Upper lobe of right lung (tissue), 1 donor: ENCODE measurements around the gene SIT1. TPM values are rescaled to one million over a fixed set of nuclear protein-coding genes. Genes with fewer than 3 reads are reported as not detected.

Experiments used
- ATAC-seq: fragments of 200-7000 bp; cut with Tn5 transposase; one replicate; pipeline ENCODE4 v1.9.1; 2020; ENCODE audit warnings: mild to moderate bottlenecking, moderate library complexity
- DNase-seq: peaks from one replicate; pipeline ENCODE4 v3.0.0-alpha.2; 2020
- H3K27ac ChIP-seq: fragments of 200-600 bp; one replicate; pipeline ENCODE4 v1.8.0; 2022
- H3K27me3 ChIP-seq: fragments of 200-600 bp; one replicate; pipeline ENCODE4 v1.8.0; 2022; ENCODE audit warnings: mild to moderate bottlenecking
- H3K36me3 ChIP-seq: fragments of 200-600 bp; one replicate; pipeline ENCODE4 v1.8.0; 2022
- H3K4me1 ChIP-seq: fragments of 200-600 bp; one replicate; pipeline ENCODE4 v1.8.0; 2022
- H3K4me3 ChIP-seq: fragments of 200-600 bp; one replicate; pipeline ENCODE4 v1.8.0; 2022; ENCODE audit warnings: mild to moderate bottlenecking
- H3K9me3 ChIP-seq: fragments of 200-600 bp; one replicate; pipeline ENCODE4 v1.8.0; 2022
- CTCF ChIP-seq: fragments of 200-600 bp; IDR thresholded peaks from one replicate; pipeline ENCODE4 v1.8.0; 2022; ENCODE audit warnings: antibody characterized with exemption
- intact Hi-C: fragments of 100-400 bp; cut with DNase I; formaldehyde crosslinking; loops from one replicate; pipeline ENCODE4 v1.11.0; 2022
- total RNA-seq: library from RNA; stranded (reverse); fragmentation: NEBNext Ultra II Directional; extraction: Animal tissue kit (Norgen Biotek cat#: 25700); gene quantifications from one replicate; pipeline ENCODE4 v1.2.1, GENCODE V29; 2021
- donor health status: DM: no; HTN: yes; CAD: no; lungs with severe emphysema.

SIT1 gene
- total RNA-seq, 1 donor from 2014 or later: 2.2 TPM

DNA sequence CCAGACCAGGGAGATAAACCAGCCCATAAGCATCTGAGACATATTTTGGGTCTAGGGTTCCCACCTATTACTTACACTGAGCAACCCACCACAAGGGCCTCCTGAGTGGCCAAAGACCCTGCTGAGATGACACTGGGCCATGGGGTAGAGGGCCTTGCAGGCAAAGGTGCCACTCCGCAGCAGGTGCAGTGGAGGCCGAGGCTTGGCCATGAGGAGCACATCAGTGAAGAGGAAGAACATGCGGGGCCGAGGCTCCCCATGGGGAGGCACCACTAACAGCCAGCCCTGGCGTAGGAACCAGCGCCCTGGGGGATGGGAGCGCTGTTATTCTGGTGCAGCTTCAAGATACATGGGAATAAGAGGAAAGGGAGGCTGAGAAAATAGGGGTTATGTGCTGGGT lies 11.7 kb upstream of the SIT1 start:
- no peak for ATAC-seq
- Histone ChIP-seq H3K4me1 (peaks cover 29% of the 10 kb centered on the region), H3K27ac (no peak overlapping the region)

GRCh38 chr9:35661756-35662350 lies 11.1 kb upstream of the SIT1 start:
- intact Hi-C loops: no loop called here
- H3K36me3 ChIP-seq: peaks cover 3% of the 10 kb centered on the region
- TF ChIP-seq CTCF: no peak
- ATAC-seq (no peak), DNase-seq (no peak)
- no peak overlapping the region for H3K27ac ChIP-seq
- H3K27me3 ChIP-seq: no peaks in the 10 kb centered on the region
- H3K9me3 ChIP-seq: no peaks in the 10 kb centered on the region
- H3K4me1 ChIP-seq: peaks cover 35% of the 10 kb centered on the region
- H3K4me3 ChIP-seq: no peak overlapping the region

More for the DNA sequence above, 11.7 kb upstream of the SIT1 start:
- intact Hi-C loops: no loop called here
- no peak for DNase-seq
- TF ChIP-seq CTCF: no peak
- peaks cover 3% of the 10 kb centered on the region for H3K36me3 ChIP-seq
- no peak overlapping the region for H3K4me3 ChIP-seq
- H3K9me3 ChIP-seq: no peaks in the 10 kb centered on the region
- no peaks in the 10 kb centered on the region for H3K27me3 ChIP-seq

GRCh38 chr9:35660966-35661415 lies 10.3 kb upstream of the SIT1 start:
- no peak for ATAC-seq
- H3K27ac ChIP-seq: peak overlapping the region; percentile 0
- H3K36me3 ChIP-seq: peaks cover 3% of the 10 kb centered on the region
- no peaks in the 10 kb centered on the region for H3K27me3 ChIP-seq
- no peak overlapping the region for H3K4me3 ChIP-seq
- no peaks in the 10 kb centered on the region for H3K9me3 ChIP-seq
- peaks cover 36% of the 10 kb centered on the region for H3K4me1 ChIP-seq
- peak; percentile 39 for TF ChIP-seq CTCF
- intact Hi-C loops: no loop called here
- DNase-seq: no peak

GRCh38 chr9:35659340-35659739 lies 8.6 kb upstream of the SIT1 start:
- ATAC-seq: no peak
- Histone ChIP-seq H3K9me3 (no peaks in the 10 kb centered on the region), H3K36me3 (peaks cover 3% of the 10 kb centered on the region), H3K4me1 (peaks cover 28% of the 10 kb centered on the region), H3K4me3 (peak overlapping the region; percentile 95), H3K27ac (peak overlapping the region; percentile 99), H3K27me3 (no peaks in the 10 kb centered on the region)
- intact Hi-C loops: no loop called here
- no peak for DNase-seq
- no peak for TF ChIP-seq CTCF

- intact Hi-C loops: no loop called here
- DNase-seq: no peak
- Histone ChIP-seq H3K36me3 (peaks cover 3% of the 10 kb centered on the region), H3K4me1 (peaks cover 28% of the 10 kb centered on the region), H3K9me3 (no peaks in the 10 kb centered on the region), H3K27me3 (no peaks in the 10 kb centered on the region), H3K4me3 (peak overlapping the region; percentile 95), H3K27ac (peak overlapping the region; percentile 99)
- ATAC-seq: no peak
- no peak for TF ChIP-seq CTCF
These were observed 8.2 kb upstream of the SIT1 start for GRCh38 chr9:35658968-35659220.
